ENCODE measurements around the gene CDC42EP3. TPM values are rescaled to one million over a fixed set of nuclear protein-coding genes. Genes with fewer than 3 reads are reported as not detected.
A peak's percentile ranks its signal among the peaks of the same experiment; 100 is the strongest.

The CDC42EP3 gene
- total and polyA plus RNA-seq, 4 experiments from 2014 or later, result 56.1 to 107 (median 60.1) TPM

DNA sequence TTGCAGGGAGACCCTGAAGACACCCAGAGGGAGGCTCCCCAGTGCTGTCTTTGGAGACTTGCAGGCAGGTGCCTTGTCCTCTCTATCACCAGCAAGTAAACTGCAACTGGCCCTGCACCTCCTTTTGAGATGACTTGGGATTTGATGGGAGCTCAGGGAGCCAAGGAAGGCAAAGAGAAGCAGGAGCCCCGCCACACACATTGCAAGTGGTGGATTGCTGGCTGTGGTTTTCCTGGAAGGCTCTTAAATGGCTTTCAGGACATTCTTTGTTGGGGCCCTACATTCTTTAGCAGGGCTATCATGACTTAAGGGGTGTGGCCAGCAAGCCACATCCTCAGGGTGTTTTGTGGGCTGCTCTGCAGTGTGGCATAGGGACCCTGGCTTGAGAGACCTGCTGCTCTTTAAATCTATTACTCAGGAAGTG is 39.9 kb upstream of the CDC42EP3 start:
- peak; percentile 25 to 55 (median 42) for DNase-seq

DNA sequence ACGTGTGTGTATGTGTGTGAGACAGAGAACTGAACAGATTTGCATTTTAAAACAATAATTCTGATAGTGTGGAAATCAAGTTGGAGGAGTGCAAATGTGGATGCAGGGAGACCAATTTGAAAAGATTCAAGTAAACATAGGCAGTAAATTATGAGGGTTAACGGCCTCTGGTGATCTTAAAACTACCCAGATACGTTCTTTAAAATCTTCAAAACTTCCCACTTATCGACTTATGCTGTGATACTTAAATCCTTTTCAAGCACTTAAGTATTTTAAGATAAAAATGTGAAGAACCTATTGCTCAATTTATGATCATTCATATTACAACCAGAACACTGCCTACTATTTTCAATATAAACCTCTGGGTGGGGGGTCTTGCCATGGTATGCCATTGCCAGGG is 37.7 kb upstream of the CDC42EP3 start:
- Mint-ChIP-seq H3K9me3 (peaks cover 0 to 2% (median 0%) of the 10 kb centered on the region in 8 donors), H3K27ac (peak overlapping the region in 1 of 7 donors; percentile 2), H3K4me1 (peaks cover 22 to 66% (median 39%) of the 10 kb centered on the region in 4 donors)

More for the DNA sequence above, 39.9 kb upstream of the CDC42EP3 start:
- H3K27ac Mint-ChIP-seq, result peak overlapping the region; percentile 36 to 84 (median 72)
- Histone ChIP-seq H3K4me1 (ENCODE audit: insufficient read depth, low read length) (peaks cover 52% of the 10 kb centered on the region), H3K27me3 (ENCODE audit: insufficient read depth, low read length) (no peaks in the 10 kb centered on the region), H3K36me3 (ENCODE audit: insufficient read depth, low read length) (no peaks in the 10 kb centered on the region), H3K27ac (ENCODE audit: low read depth, low read length) (no peak overlapping the region), H3K4me3 (ENCODE audit: low read length in 2 of 2) (no peak overlapping the region), H3K9me3 (ENCODE audit: control insufficient read depth in 1 of 2, low read length in 2 of 2) (no peaks in the 10 kb centered on the region)
- ChIA-PET CTCF (ENCODE audit: partially characterized antibody) (interaction anchor here (0.6 to 1.2 kb wide), 3 partner anchors 11 to 121 kb away, joined by 3 to 4 read pairs (median 3); no protein-coding TSS in a partner anchor), POLR2A (ENCODE audit: partially characterized antibody) (interaction anchor here (0.7 to 1.1 kb wide), 3 partner anchors 40 to 67 kb away, joined by 3 read pairs; partner anchors contain the start of gene CDC42EP3)
- peaks cover 3 to 5% of the 10 kb centered on the region in 2 donors for H3K36me3 Mint-ChIP-seq
- H3K27me3 Mint-ChIP-seq, result no peaks in the 10 kb centered on the region
- H3K9me3 Mint-ChIP-seq, result peaks cover 0 to 17% (median 9%) of the 10 kb centered on the region in 8 donors
- H3K4me3 Mint-ChIP-seq, result peak overlapping the region in 7 of 8 donors; percentile 39 to 76 (median 49)
- H3K4me1 Mint-ChIP-seq, result peaks cover 22 to 63% (median 37%) of the 10 kb centered on the region in 4 donors
- intact Hi-C loops (cut with micrococcal nuclease), result no loop called here

DNA sequence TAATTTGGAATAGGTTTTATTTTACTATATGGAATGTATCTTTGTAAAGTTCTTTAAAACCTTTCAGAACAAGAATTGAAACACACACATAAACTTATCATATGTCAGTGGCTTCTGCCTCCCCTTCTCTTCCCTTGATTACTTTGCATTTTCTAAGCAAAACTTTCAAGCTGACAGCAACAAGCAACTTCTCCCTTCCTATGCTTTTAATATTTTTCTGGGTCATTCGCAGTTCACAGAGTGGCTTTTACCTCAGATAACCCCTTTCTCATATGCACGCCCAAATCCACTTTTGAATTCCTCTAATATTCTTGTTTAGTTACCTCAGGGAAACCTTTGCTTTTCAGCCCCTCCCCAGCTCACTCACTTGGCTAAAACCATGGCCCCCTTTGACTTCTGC is 36.7 kb upstream of the CDC42EP3 start:
- Mint-ChIP-seq H3K27ac (peak overlapping the region in 2 of 7 donors; percentile 5 to 74), H3K36me3 (no peaks in the 10 kb centered on the region), H3K4me1 (peaks cover 19 to 58% (median 32%) of the 10 kb centered on the region in 4 donors), H3K4me3 (no peak overlapping the region), H3K27me3 (no peaks in the 10 kb centered on the region), H3K9me3 (peaks cover 0 to 1% (median 0%) of the 10 kb centered on the region in 8 donors)
- Histone ChIP-seq H3K27me3 (ENCODE audit: insufficient read depth, low read length) (no peaks in the 10 kb centered on the region), H3K36me3 (ENCODE audit: insufficient read depth, low read length) (no peaks in the 10 kb centered on the region), H3K4me3 (ENCODE audit: low read length in 2 of 2) (no peak overlapping the region), H3K27ac (ENCODE audit: low read depth, low read length) (no peak overlapping the region), H3K9me3 (ENCODE audit: control insufficient read depth in 1 of 2, low read length in 2 of 2) (no peaks in the 10 kb centered on the region), H3K4me1 (ENCODE audit: insufficient read depth, low read length) (peaks cover 45% of the 10 kb centered on the region)
- intact Hi-C loops (cut with micrococcal nuclease), result no loop called here
- DNase-seq, result no peak
- CTCF ChIA-PET (ENCODE audit: partially characterized antibody), result no interaction called here
- POLR2A ChIA-PET (ENCODE audit: partially characterized antibody), result no interaction called here

More for the DNA sequence above, 37.7 kb upstream of the CDC42EP3 start:
- Histone ChIP-seq H3K4me3 (ENCODE audit: low read length in 2 of 2) (no peak overlapping the region), H3K9me3 (ENCODE audit: control insufficient read depth in 1 of 2, low read length in 2 of 2) (no peaks in the 10 kb centered on the region), H3K27me3 (ENCODE audit: insufficient read depth, low read length) (no peaks in the 10 kb centered on the region), H3K36me3 (ENCODE audit: insufficient read depth, low read length) (no peaks in the 10 kb centered on the region), H3K27ac (ENCODE audit: low read depth, low read length) (no peak overlapping the region), H3K4me1 (ENCODE audit: insufficient read depth, low read length) (peaks cover 54% of the 10 kb centered on the region)
- Mint-ChIP-seq H3K4me3 (peak overlapping the region in 1 of 8 donors; percentile 5), H3K27me3 (no peaks in the 10 kb centered on the region), H3K36me3 (peaks cover 0 to 3% of the 10 kb centered on the region in 2 donors)
- CTCF ChIA-PET (ENCODE audit: partially characterized antibody), result no interaction called here
- POLR2A ChIA-PET (ENCODE audit: partially characterized antibody), result no interaction called here
- DNase-seq, result no peak
- intact Hi-C loops (cut with micrococcal nuclease), result no loop called here

DNA sequence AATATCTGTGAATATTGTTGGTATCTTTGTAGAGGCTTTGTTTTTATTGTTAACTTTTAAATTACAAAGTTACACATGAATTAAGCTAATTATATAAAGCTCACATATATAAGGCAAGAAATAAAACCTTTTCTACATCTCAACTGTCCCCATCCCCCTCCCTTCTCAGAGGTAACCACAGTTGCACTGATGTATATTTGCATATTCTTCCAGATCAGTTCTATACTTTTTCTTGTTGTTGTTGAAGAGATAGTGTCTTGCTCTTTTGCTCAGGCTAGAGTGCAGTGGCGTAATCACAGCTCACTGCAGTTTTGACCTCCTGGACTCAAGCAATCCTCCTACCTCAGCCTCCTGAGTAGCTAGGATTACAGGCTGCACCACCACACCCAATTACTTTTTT is 36.0 kb upstream of the CDC42EP3 start:
- H3K27ac ChIP-seq (ENCODE audit: low read depth, low read length), result no peak overlapping the region
- POLR2A ChIA-PET (ENCODE audit: partially characterized antibody), result no interaction called here
- Mint-ChIP-seq H3K4me1 (peaks cover 16 to 52% (median 28%) of the 10 kb centered on the region in 4 donors), H3K27ac (peak overlapping the region in 1 of 7 donors; percentile 2), H3K4me3 (peak overlapping the region in 1 of 8 donors; percentile 33), H3K27me3 (no peaks in the 10 kb centered on the region), H3K36me3 (no peaks in the 10 kb centered on the region), H3K9me3 (peaks cover 0 to 1% (median 0%) of the 10 kb centered on the region in 8 donors)
- H3K4me3 ChIP-seq (ENCODE audit: low read length in 2 of 2), result no peak overlapping the region
- H3K27me3 ChIP-seq (ENCODE audit: insufficient read depth, low read length), result no peaks in the 10 kb centered on the region
- no peak for DNase-seq
- CTCF ChIA-PET (ENCODE audit: partially characterized antibody), result interaction anchor here (0.6 to 0.8 kb wide), 2 partner anchors 61 to 792 kb away, joined by 3 read pairs; no protein-coding TSS in a partner anchor
- H3K9me3 ChIP-seq (ENCODE audit: control insufficient read depth in 1 of 2, low read length in 2 of 2), result no peaks in the 10 kb centered on the region
- no peaks in the 10 kb centered on the region for H3K36me3 ChIP-seq (ENCODE audit: insufficient read depth, low read length)
- intact Hi-C loops (cut with micrococcal nuclease), result no loop called here
- H3K4me1 ChIP-seq (ENCODE audit: insufficient read depth, low read length), result peaks cover 40% of the 10 kb centered on the region

DNA sequence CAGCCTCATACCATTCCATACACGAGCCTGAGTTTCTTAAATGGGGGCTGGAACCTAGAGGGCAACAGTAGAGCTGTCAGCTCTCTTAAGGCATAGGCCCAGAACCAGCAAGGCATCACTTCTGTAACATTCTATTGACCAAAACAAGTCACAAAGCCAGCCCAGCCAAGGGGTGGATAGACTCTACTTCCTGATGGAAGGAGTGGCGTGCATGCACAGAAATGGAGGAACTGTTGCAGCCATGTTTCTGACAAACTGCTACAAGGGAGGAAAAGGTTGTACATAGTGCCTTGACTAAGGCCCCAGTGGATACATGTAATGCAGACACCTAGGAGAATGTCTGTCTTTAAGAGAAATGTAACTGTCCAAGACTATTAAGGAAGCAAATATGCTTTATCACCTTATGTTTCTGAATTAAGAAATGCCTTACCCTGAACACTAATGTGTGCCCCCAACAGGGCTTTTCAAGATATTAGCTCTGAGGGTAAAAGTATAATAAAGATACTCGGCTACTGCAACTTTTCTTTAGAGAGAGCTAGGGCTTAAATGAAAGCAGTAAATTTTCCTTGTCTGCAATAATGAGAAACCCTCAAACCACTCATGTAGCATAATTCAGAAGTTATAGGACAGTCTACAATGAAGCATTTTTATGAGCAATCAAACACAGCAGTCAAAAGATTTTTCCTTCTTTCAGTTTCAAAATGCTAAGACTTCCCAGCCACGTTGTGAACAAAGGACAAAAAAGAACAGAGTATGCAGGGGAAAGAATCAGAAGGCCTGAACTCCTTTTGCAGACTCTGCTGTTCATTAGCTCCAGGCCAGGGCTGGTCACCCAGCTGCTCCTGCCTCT is 35.1 kb upstream of the CDC42EP3 start:
- ChIA-PET POLR2A (ENCODE audit: partially characterized antibody) (no interaction called here), CTCF (ENCODE audit: partially characterized antibody) (interaction anchor here (0.8 kb wide), 1 partner anchor 61 kb away, joined by 3 read pairs; no protein-coding TSS in a partner anchor)
- H3K4me1 ChIP-seq (ENCODE audit: insufficient read depth, low read length), result peaks cover 32% of the 10 kb centered on the region
- Mint-ChIP-seq H3K4me1 (peaks cover 13 to 44% (median 22%) of the 10 kb centered on the region in 4 donors), H3K4me3 (peak overlapping the region in 1 of 8 donors; percentile 4), H3K27me3 (no peaks in the 10 kb centered on the region), H3K9me3 (peaks cover 0 to 3% (median 0%) of the 10 kb centered on the region in 8 donors), H3K36me3 (peaks cover 0 to 6% of the 10 kb centered on the region in 2 donors), H3K27ac (peak overlapping the region in 1 of 7 donors; percentile 7)
- H3K27me3 ChIP-seq (ENCODE audit: insufficient read depth, low read length), result no peaks in the 10 kb centered on the region
- no peak for DNase-seq
- H3K36me3 ChIP-seq (ENCODE audit: insufficient read depth, low read length), result no peaks in the 10 kb centered on the region
- no peak overlapping the region for H3K27ac ChIP-seq (ENCODE audit: low read depth, low read length)
- intact Hi-C loops (cut with micrococcal nuclease), result no loop called here
- H3K9me3 ChIP-seq (ENCODE audit: control insufficient read depth in 1 of 2, low read length in 2 of 2), result no peaks in the 10 kb centered on the region
- H3K4me3 ChIP-seq (ENCODE audit: low read length in 2 of 2), result no peak overlapping the region

DNA sequence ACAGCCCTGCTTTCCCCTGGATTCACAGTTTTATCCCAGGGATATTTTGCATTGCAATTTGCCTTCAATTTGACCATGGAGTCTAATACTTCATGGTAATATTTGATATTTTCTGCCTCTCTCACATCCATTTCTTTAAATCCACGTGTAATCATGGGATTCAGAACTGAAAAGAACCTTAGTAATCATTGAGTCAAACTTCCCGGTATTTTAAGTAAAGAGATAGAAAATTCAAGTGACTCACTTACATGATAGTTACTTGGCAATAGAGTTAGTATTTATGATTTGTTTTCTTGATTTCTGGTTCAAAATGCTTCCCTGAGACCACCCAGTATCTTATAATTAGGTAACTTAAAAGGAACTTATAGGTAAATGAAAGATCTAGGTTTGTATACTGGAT is 33.7 kb upstream of the CDC42EP3 start:
- ChIA-PET CTCF (ENCODE audit: partially characterized antibody) (no interaction called here), POLR2A (ENCODE audit: partially characterized antibody) (no interaction called here)
- no peak overlapping the region for H3K4me3 Mint-ChIP-seq
- no peaks in the 10 kb centered on the region for H3K27me3 ChIP-seq (ENCODE audit: insufficient read depth, low read length)
- H3K9me3 Mint-ChIP-seq, result peaks cover 0 to 8% (median 2%) of the 10 kb centered on the region in 8 donors
- H3K36me3 ChIP-seq (ENCODE audit: insufficient read depth, low read length), result no peaks in the 10 kb centered on the region
- H3K27me3 Mint-ChIP-seq, result no peaks in the 10 kb centered on the region
- H3K4me1 ChIP-seq (ENCODE audit: insufficient read depth, low read length), result peaks cover 18% of the 10 kb centered on the region
- no peak overlapping the region for H3K27ac Mint-ChIP-seq
- H3K27ac ChIP-seq (ENCODE audit: low read depth, low read length), result no peak overlapping the region
- intact Hi-C loops (cut with micrococcal nuclease), result no loop called here
- H3K4me3 ChIP-seq (ENCODE audit: low read length in 2 of 2), result no peak overlapping the region
- H3K4me1 Mint-ChIP-seq, result peaks cover 4 to 30% (median 11%) of the 10 kb centered on the region in 4 donors
- peaks cover 0 to 6% of the 10 kb centered on the region in 2 donors for H3K36me3 Mint-ChIP-seq
- H3K9me3 ChIP-seq (ENCODE audit: control insufficient read depth in 1 of 2, low read length in 2 of 2), result no peaks in the 10 kb centered on the region
- no peak for DNase-seq

DNA sequence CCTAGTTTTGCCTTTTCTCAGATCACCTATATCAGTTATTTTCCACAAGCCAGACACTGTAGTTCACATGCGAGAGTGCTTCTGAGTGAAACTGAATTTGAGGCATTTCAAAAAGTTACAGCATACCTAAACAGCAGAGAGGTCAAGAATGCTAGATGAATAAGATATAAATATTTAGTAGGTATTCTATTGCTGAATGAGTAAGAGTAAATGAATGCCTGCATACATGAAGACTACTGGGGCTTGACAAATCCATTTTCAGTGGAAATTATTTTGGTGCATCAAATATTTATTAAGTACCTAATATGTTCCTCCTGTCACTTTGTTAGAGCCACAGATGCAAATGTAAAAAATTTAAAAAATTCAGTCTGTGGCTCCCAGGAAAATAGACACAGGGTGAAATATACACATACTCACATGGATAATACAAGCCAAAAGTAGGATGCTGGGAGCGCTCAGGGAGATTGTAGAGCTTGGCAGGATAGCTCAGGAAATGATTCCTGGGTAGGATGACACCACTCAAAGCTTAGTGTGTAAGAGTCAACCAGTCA is 27.6 kb upstream of the CDC42EP3 start:
- H3K9me3 Mint-ChIP-seq, result peaks cover 0 to 8% (median 3%) of the 10 kb centered on the region in 8 donors
- H3K9me3 ChIP-seq (ENCODE audit: control insufficient read depth in 1 of 2, low read length in 2 of 2), result no peaks in the 10 kb centered on the region
- ChIA-PET POLR2A (ENCODE audit: partially characterized antibody) (no interaction called here), CTCF (ENCODE audit: partially characterized antibody) (interaction anchor here (1.4 kb wide), 1 partner anchor 20 kb away, joined by 4 read pairs; no protein-coding TSS in a partner anchor)
- peaks cover 0 to 1% of the 10 kb centered on the region in 2 donors for H3K27me3 Mint-ChIP-seq
- no peaks in the 10 kb centered on the region for H3K36me3 ChIP-seq (ENCODE audit: insufficient read depth, low read length)
- H3K4me3 ChIP-seq (ENCODE audit: low read length in 2 of 2), result no peak overlapping the region
- peaks cover 0 to 6% of the 10 kb centered on the region in 2 donors for H3K36me3 Mint-ChIP-seq
- intact Hi-C loops (cut with micrococcal nuclease), result no loop called here
- H3K4me1 Mint-ChIP-seq, result peaks cover 0 to 9% (median 3%) of the 10 kb centered on the region in 4 donors
- H3K27ac Mint-ChIP-seq, result no peak overlapping the region
- H3K4me1 ChIP-seq (ENCODE audit: insufficient read depth, low read length), result no peaks in the 10 kb centered on the region
- H3K27me3 ChIP-seq (ENCODE audit: insufficient read depth, low read length), result no peaks in the 10 kb centered on the region
- DNase-seq, result no peak
- H3K4me3 Mint-ChIP-seq, result no peak overlapping the region
- H3K27ac ChIP-seq (ENCODE audit: low read depth, low read length), result no peak overlapping the region

All from CD4-positive, alpha-beta memory T cell (primary cell).